Hematopoietic multipotent progenitor cell treated with erythropoietin and hydrocortisone succinate and interleukin-3 and kit ligand, for 15 days (in vitro differentiated cells): Measurements from ENCODE around the gene BTRC.

Source experiments
- DNase-seq: peaks from one replicate; pipeline ENCODE4 v3.0.0-alpha.2; 2015; ENCODE audit warnings: low spot score

The BTRC gene

GRCh38 chr10:101484175-101484745, 130.3 kb downstream of the BTRC start:
- DNase-seq: no peak

- no peak for DNase-seq
Observed at GRCh38 chr10:101485207-101485606, 131.2 kb downstream of the BTRC start.

GRCh38 chr10:101485681-101486554, 132.0 kb downstream of the BTRC start:
- DNase-seq: no peak

- no peak for DNase-seq
Observed at GRCh38 chr10:101487399-101487798, 133.4 kb downstream of the BTRC start.

GRCh38 chr10:101489355-101489754, 135.4 kb downstream of the BTRC start:
- DNase-seq: no peak

- no peak for DNase-seq
Observed at GRCh38 chr10:101490026-101490425, 136.1 kb downstream of the BTRC start.

GRCh38 chr10:101492205-101492604, 138.2 kb downstream of the BTRC start:
- DNase-seq: no peak

- DNase-seq: no peak
Observed at GRCh38 chr10:101492814-101493213, 138.8 kb downstream of the BTRC start.

- no peak for DNase-seq
Observed at GRCh38 chr10:101493249-101493648, 139.3 kb downstream of the BTRC start.

- DNase-seq: no peak
Observed at GRCh38 chr10:101493782-101494281, 139.9 kb downstream of the BTRC start.

- no peak for DNase-seq
Observed at GRCh38 chr10:101494650-101495049, 140.7 kb downstream of the BTRC start.

GRCh38 chr10:101495324-101495925, 141.5 kb downstream of the BTRC start:
- DNase-seq: peak; percentile 18

- DNase-seq: no peak
Observed at GRCh38 chr10:101504438-101504837, 150.5 kb downstream of the BTRC start.

GRCh38 chr10:101506829-101507661, 153.1 kb downstream of the BTRC start:
- DNase-seq: no peak

GRCh38 chr10:101507828-101508227, 153.9 kb downstream of the BTRC start:
- no peak for DNase-seq

GRCh38 chr10:101511938-101512337, 158.0 kb downstream of the BTRC start:
- no peak for DNase-seq

- DNase-seq: no peak
Observed at GRCh38 chr10:101512738-101513137, 158.8 kb downstream of the BTRC start.

- DNase-seq: no peak
Observed at GRCh38 chr10:101513733-101514132, 159.8 kb downstream of the BTRC start.

GRCh38 chr10:101525848-101526247, 171.9 kb downstream of the BTRC start:
- DNase-seq: no peak

- no peak for DNase-seq
Observed at GRCh38 chr10:101529207-101529606, 175.2 kb downstream of the BTRC start.

GRCh38 chr10:101529725-101530553, 176.0 kb downstream of the BTRC start:
- DNase-seq: no peak
